IMR-90 (cell line): ENCODE results near the gene TTC28. TPM values are rescaled to one million over a fixed set of nuclear protein-coding genes. Genes with fewer than 3 reads are reported as not detected.

Experiments used
- ATAC-seq: fragments of 200-7000 bp; cut with Tn5 transposase; 2 replicates; pipeline ENCODE4 v1.9.1; 2020; ENCODE audit warnings: low read depth, mild to moderate bottlenecking, moderate library complexity
- BruUV-seq: library from RNA; stranded (reverse); fragments of 400-500 nt; replicated peaks from 2 replicates; lab custom pipeline; 2021; lab: Mats Ljungman, UMichigan
- CTCF ChIA-PET: fragments of 300-600 bp; formaldehyde crosslinking; extraction: SDS; loops from one replicate; lab custom pipeline; 2021; ENCODE audit warnings: antibody characterized with exemption; lab: Yijun Ruan, JAX
- POLR2A ChIA-PET: fragments of 300-600 bp; sonication (Branson Sonifier 250); formaldehyde crosslinking; loops from one replicate; lab custom pipeline; 2022; ENCODE audit warnings: antibody characterized with exemption; ENCODE audit not compliant: unreplicated experiment; lab: Charles Lee
- DNase-seq: peaks from one replicate; pipeline ENCODE4 v3.0.0; 2013
- H2AFZ ChIP-seq: replicated peaks from 2 replicates; pipeline ENCODE3; 2013; ENCODE audit warnings: low read length, mild to moderate bottlenecking; ENCODE audit not compliant: poor library complexity
- H2AK5ac ChIP-seq: 2 replicates; pipeline ENCODE4 v1.6.1; 2013; ENCODE audit warnings: low read depth, low read length, inconsistent platforms
- H2AK9ac ChIP-seq: replicated peaks from 2 replicates; pipeline ENCODE3; 2013; ENCODE audit warnings: mild to moderate bottlenecking, low read depth, low read length, moderate library complexity; ENCODE audit not compliant: poor library complexity
- H2BK120ac ChIP-seq: 2 replicates; pipeline ENCODE4 v1.6.1; 2013; ENCODE audit warnings: low read depth, low read length, inconsistent platforms
- H2BK15ac ChIP-seq: 3 replicates; pipeline ENCODE4 v1.6.1; 2013; ENCODE audit warnings: low read depth, low read length, inconsistent platforms
- H2BK20ac ChIP-seq: 2 replicates; pipeline ENCODE4 v1.6.1; 2013; ENCODE audit warnings: low read depth, mild to moderate bottlenecking, inconsistent platforms, low read length, moderate library complexity
- H2BK5ac ChIP-seq: 2 replicates; pipeline ENCODE4 v1.6.1; 2013; ENCODE audit warnings: mild to moderate bottlenecking, low read depth, low read length, inconsistent platforms; ENCODE audit not compliant: poor library complexity, severe bottlenecking
- H3K14ac ChIP-seq: replicated peaks from 2 replicates; pipeline ENCODE4 v1.6.1; 2013; ENCODE audit warnings: low read depth, low read length, inconsistent platforms
- H3K18ac ChIP-seq: 2 replicates; pipeline ENCODE4 v1.6.1; 2013; ENCODE audit warnings: low read depth, low read length, control low read depth
- H3K23ac ChIP-seq: 2 replicates; pipeline ENCODE4 v1.6.1; 2013; ENCODE audit warnings: low read depth, low read length, inconsistent platforms
- H3K27ac ChIP-seq: 2 replicates; pipeline ENCODE4 v1.5.1; 2013; ENCODE audit warnings: mild to moderate bottlenecking, control low read depth, low read length; ENCODE audit not compliant: insufficient read depth
- H3K27me3 ChIP-seq: 2 replicates; pipeline ENCODE4 v1.6.1; 2013; ENCODE audit warnings: low read length; ENCODE audit not compliant: control insufficient read depth, insufficient read depth
- H3K36me3 ChIP-seq: 2 replicates; pipeline ENCODE4 v1.6.1; 2013; ENCODE audit warnings: low read length, mixed read lengths; ENCODE audit not compliant: control insufficient read depth, insufficient read depth
- H3K4ac ChIP-seq: 2 replicates; pipeline ENCODE4 v1.6.1; 2013; ENCODE audit warnings: low read depth, low read length, inconsistent platforms
- H3K4me1 ChIP-seq: 2 replicates; pipeline ENCODE4 v1.6.1; 2013; ENCODE audit warnings: low read length, mixed read lengths; ENCODE audit not compliant: control insufficient read depth, insufficient read depth
- H3K4me2 ChIP-seq: 2 replicates; pipeline ENCODE4 v1.6.1; 2013; ENCODE audit warnings: low read depth, mild to moderate bottlenecking, control low read depth, low read length, moderate library complexity
- H3K4me3 ChIP-seq: 2 replicates; pipeline ENCODE4 v1.5.1; 2013; ENCODE audit warnings: low read depth, mild to moderate bottlenecking, control low read depth, low read length, moderate library complexity; ENCODE audit not compliant: insufficient read depth
- H3K56ac ChIP-seq: 2 replicates; pipeline ENCODE4 v1.6.1; 2013; ENCODE audit warnings: low read length, inconsistent platforms; ENCODE audit not compliant: insufficient read depth; ENCODE audit errors: extremely low read depth
- H3K79me1 ChIP-seq, 2 experiments: 2 replicates each; pipeline ENCODE4 v1.6.1; 2013; ENCODE audit warnings: low read length in 2 of 2, inconsistent platforms in 1 of 2, low read depth in 1 of 2
- H3K9ac ChIP-seq: 2 replicates; pipeline ENCODE4 v1.6.1; 2013; ENCODE audit warnings: low read depth, low read length, control low read depth
- H3K9me1 ChIP-seq: 2 replicates; pipeline ENCODE4 v1.6.1; 2013; ENCODE audit warnings: low read length, inconsistent platforms; ENCODE audit not compliant: insufficient read depth
- H3K9me3 ChIP-seq: 2 replicates; pipeline ENCODE4 v1.6.1; 2013; ENCODE audit warnings: low read length; ENCODE audit not compliant: control insufficient read depth, insufficient read depth
- H4K20me1 ChIP-seq: 2 replicates; pipeline ENCODE4 v1.6.1; 2013; ENCODE audit warnings: low read length, inconsistent platforms; ENCODE audit not compliant: insufficient read depth
- H4K5ac ChIP-seq: 2 replicates; pipeline ENCODE4 v1.6.1; 2013; ENCODE audit warnings: mild to moderate bottlenecking, low read depth, low read length, control low read depth
- H4K8ac ChIP-seq, 2 experiments: 2 replicates each; pipeline ENCODE4 v1.6.1; 2013; ENCODE audit warnings: low read depth in 2 of 2, low read length in 2 of 2, control low read depth in 1 of 2, inconsistent platforms in 1 of 2
- H4K91ac ChIP-seq: 2 replicates; pipeline ENCODE4 v1.6.1; 2013; ENCODE audit warnings: low read depth, low read length, inconsistent platforms; ENCODE audit not compliant: insufficient read depth
- CTCF ChIP-seq: conservative IDR thresholded peaks from 2 replicates; pipeline ENCODE4 v1.5.1; 2012; ENCODE audit warnings: mild to moderate bottlenecking, low read depth, low read length, improper control_type of control experiment
- NFE2L2 ChIP-seq: fragments of 150-350 bp; IDR thresholded peaks from 2 replicates; pipeline ENCODE4 v1.6.1; 2016; ENCODE audit warnings: low read depth, mild to moderate bottlenecking, low read length
- RAD21 ChIP-seq: IDR thresholded peaks from 2 replicates; pipeline ENCODE4 v1.6.1; 2012; ENCODE audit warnings: low read length, improper control_type of control experiment
- RFX5 ChIP-seq: IDR thresholded peaks from 2 replicates; pipeline ENCODE4 v1.8.0; 2012; ENCODE audit warnings: low read depth, mild to moderate bottlenecking, low read length, moderate library complexity
- USF2 ChIP-seq: fragments of 150-350 bp; IDR thresholded peaks from 2 replicates; pipeline ENCODE4 v1.6.1; 2017; ENCODE audit warnings: mild to moderate bottlenecking, antibody characterized with exemption, low read length, low read depth
- WGBS, 2 experiments: methylation state at CpG; one replicate each; pipeline versions ENCODE4 v1.1.5 to v1.1.7; 2013; ENCODE audit warnings: missing lambda C conversion rate in 2 of 2; ENCODE audit not compliant: insufficient read length in 1 of 2; ENCODE audit errors: extremely low coverage in 2 of 2; 5-methylcytosine and 5-hydroxymethylcytosine counted together
- dilution Hi-C: fragments of 300-500 bp; cut with HindIII; formaldehyde crosslinking; loops from one replicate; pipeline ENCODE4 v1.14.3; 2018; ENCODE audit warnings: low sequenced_read_pairs; ENCODE audit not compliant: unreplicated experiment
- in situ Hi-C: fragments of 300-500 bp; cut with MboI; formaldehyde crosslinking; loops from 3 replicates; pipeline ENCODE4 v1.14.3; 2019; ENCODE audit warnings: low sequenced_read_pairs, inconsistent platforms, mixed read lengths
- intact Hi-C: fragments of 100-400 bp; cut with micrococcal nuclease; formaldehyde crosslinking; loops from 2 replicates; pipeline ENCODE4 v1.10.0; 2022
- polyA plus RNA-seq, 3 experiments: library from polyadenylated mRNA; depleted of rRNA; stranded (reverse); fragments of >200 nt; gene quantifications; 2 replicates each; pipeline ENCODE4 v1.2.3, GENCODE V29; 2012; ENCODE audit warnings: low replicate concordance in 1 of 3
- total RNA-seq: library from RNA; depleted of rRNA; stranded (reverse); fragments of >200 nt; gene quantifications from 2 replicates; pipeline ENCODE4 v1.2.3, GENCODE V29; 2012

The TTC28 gene
- total and polyA plus RNA-seq, 2 of the 4 experiments (the other 2 are of a cell fraction): 5.6 to 13.3 TPM

- H3K23ac ChIP-seq: no peak overlapping the region
- no peaks in the 10 kb centered on the region for H3K9me3 ChIP-seq
- no peak overlapping the region for H3K9ac ChIP-seq
- H3K14ac ChIP-seq: no peak overlapping the region
- no peak overlapping the region for H2AK5ac ChIP-seq
- peaks cover 6% of the 10 kb centered on the region for H3K4me1 ChIP-seq
- dilution Hi-C loops: no loop called here
- no peak overlapping the region for H3K56ac ChIP-seq
- no TSS peak for BruUV-seq
- H4K91ac ChIP-seq: no peak overlapping the region
- no peak overlapping the region for H2BK20ac ChIP-seq
- H2AK9ac ChIP-seq: no peak overlapping the region
- no peak overlapping the region for H4K5ac ChIP-seq
- CTCF ChIA-PET: no interaction called here
- no peak overlapping the region for H2BK5ac ChIP-seq
- DNase-seq (peak; percentile 72), ATAC-seq (peak; percentile 83)
- H3K79me1 ChIP-seq: peaks cover 3% of the 10 kb centered on the region in 2 experiments; a peak in 2 of 4 replicates
- WGBS, 2 experiments: no CpG with 5 or more reads among the region's 2 CpGs
- no peak overlapping the region for H3K4ac ChIP-seq
- H3K18ac ChIP-seq: no peak overlapping the region
- in situ Hi-C loops: no loop called here
- H3K27ac ChIP-seq: no peak overlapping the region
- peaks cover 6% of the 10 kb centered on the region; the same call in 1 of the 2 replicates for H3K9me1 ChIP-seq
- H3K27me3 ChIP-seq: no peaks in the 10 kb centered on the region
- POLR2A ChIA-PET: no interaction called here
- no peak overlapping the region for H2AFZ ChIP-seq
- TF ChIP-seq CTCF: no peak
- TF ChIP-seq USF2: no peak
- TF ChIP-seq RAD21: no peak
- no peak for TF ChIP-seq NFE2L2
- TF ChIP-seq RFX5: no peak
- no peak overlapping the region for H4K8ac ChIP-seq
- no peak overlapping the region for H2BK15ac ChIP-seq
- no peak overlapping the region for H3K4me2 ChIP-seq
- no peaks in the 10 kb centered on the region; the same call in 1 of the 2 replicates for H4K20me1 ChIP-seq
- H3K4me3 ChIP-seq: no peak overlapping the region
- no peaks in the 10 kb centered on the region for H3K36me3 ChIP-seq
- H2BK120ac ChIP-seq: no peak overlapping the region
- intact Hi-C loops: no loop called here
These were observed 399.8 kb downstream of the TTC28 start for GRCh38 chr22:28279888-28280287.
